CD4-positive, alpha-beta T cell treated with Interleukin-17A for 4 hours (primary cell): ENCODE results near the gene TRIM5.
"Not testable (repeated sequence)": the region's sequence is repeated elsewhere in the genome, so short reads cannot be mapped to it uniquely, and the experiment has no call there.

Experiments
- DNase-seq: peaks from one replicate; pipeline ENCODE4 v3.0.0-alpha.2; 2020; ENCODE audit warnings: mixed read lengths

TRIM5 gene

GRCh38 chr11:5684646-5685362 is at the start of gene TRIM5:
TRIM5 (minus strand) TSS chr11:5685074; CDS start chr11:5680177, 4,897 bp downstream.
- peak; percentile 84 for DNase-seq

GRCh38 chr11:5727691-5728090 is 42.8 kb upstream of the TRIM5 start:
- no peak for DNase-seq

GRCh38 chr11:5726351-5726750 is 41.5 kb upstream of the TRIM5 start:
- DNase-seq: no peak

GRCh38 chr11:5722622-5723021 is 37.7 kb upstream of the TRIM5 start:
- DNase-seq: no peak

DNA sequence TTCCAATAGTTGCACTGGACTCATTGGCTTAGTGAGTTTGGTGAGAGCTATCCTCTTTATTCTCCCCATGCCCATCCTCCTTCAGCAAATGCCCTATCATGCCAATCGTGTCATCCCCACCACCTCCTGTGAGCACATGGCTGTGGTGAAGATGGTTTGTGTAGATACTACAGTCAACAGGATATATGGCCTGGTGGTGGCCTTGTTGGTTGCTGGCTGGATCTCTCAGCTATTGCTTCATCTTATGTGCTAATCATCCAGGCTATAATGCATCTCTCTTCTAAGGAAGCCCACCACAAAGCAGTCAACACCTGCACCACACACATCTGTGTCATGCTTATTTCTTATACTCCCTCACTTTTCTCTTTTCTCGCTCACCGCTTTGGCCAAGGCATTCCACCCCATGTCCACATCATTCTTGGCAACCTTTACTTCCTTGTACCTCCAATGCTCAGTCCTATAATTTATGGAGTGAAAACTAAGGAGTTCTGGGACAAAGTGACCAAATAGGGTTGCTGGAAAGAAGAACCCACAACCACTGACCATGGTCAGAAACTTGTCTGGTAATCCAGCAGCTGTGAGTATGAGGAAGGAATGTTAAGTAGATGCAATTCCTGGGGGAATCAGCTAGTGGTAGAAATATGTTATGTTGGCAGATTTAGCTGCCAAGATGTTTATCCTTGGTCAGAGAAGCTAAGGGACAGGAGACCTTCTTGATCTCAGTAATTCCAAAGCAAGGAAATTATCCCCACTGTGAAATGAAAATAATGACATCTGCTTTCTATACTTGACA is 35.0 kb upstream of the TRIM5 start:
- DNase-seq: no peak

DNA sequence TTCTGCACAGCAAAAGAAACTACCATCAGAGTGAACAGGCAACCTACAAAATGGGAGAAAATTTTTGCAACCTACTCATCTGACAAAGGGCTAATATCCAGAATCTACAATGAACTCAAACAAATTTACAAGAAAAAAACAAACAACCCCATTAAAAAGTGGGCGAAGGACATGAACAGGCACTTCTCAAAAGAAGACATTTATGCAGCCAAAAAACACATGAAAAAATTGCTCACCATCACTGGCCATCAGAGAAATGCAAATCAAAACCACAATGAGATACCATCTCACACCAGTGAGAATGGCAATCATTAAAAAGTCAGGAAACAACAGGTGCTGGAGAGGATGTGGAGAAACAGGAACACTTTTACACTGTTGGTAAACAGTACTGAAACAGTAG is 31.6 kb upstream of the TRIM5 start:
- not testable (repeated sequence) for DNase-seq

- no peak for DNase-seq
Observed at GRCh38 chr11:5713695-5714094, 28.8 kb upstream of the TRIM5 start.

- DNase-seq: no peak
Observed at GRCh38 chr11:5712507-5712906, 27.6 kb upstream of the TRIM5 start.

DNA sequence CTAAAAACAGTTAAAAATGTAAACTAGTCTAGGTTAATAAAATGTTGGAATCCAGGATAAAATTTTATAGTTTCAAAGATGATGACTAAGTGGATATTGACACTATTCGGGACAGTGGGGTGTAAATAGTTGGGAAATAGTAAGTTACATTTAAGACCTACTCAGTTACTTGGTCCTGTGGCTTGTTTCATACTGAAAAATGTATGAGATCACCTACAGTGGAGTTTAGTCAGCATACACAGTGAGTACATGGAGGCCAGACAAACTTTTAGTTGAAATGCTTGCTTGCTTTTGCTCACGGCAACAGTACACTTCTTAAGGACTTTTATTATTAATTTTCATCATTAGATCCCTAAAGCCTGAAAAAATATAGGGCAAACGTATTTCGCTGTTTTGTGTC is 20.8 kb upstream of the TRIM5 start:
- DNase-seq: no peak

GRCh38 chr11:5703741-5704536 is 19.1 kb upstream of the TRIM5 start:
- DNase-seq: no peak

DNA sequence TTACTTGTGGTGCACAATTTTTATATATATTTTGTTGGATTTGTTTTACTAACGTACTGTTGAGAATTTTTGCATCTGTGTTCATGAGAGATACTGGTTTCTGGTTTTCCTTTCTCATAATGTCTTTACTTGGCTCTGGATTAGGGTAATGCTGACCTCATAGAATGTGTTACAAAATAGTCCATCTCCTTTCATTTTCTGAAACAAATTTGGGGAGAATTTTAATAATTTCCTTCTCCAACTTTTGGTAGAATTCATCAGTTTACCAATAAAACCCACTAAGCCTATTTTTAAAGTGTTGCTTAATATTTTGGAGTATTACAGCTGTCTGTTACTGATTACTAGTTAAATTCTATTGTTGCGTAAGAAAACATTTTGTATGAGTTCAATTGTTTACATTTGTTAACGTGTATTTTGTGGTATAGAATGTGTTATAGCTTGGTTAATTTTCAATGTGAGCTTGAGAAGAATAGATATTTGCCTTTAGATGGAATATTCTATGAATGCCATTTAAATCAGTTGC is 16.2 kb upstream of the TRIM5 start:
- no peak for DNase-seq

DNA sequence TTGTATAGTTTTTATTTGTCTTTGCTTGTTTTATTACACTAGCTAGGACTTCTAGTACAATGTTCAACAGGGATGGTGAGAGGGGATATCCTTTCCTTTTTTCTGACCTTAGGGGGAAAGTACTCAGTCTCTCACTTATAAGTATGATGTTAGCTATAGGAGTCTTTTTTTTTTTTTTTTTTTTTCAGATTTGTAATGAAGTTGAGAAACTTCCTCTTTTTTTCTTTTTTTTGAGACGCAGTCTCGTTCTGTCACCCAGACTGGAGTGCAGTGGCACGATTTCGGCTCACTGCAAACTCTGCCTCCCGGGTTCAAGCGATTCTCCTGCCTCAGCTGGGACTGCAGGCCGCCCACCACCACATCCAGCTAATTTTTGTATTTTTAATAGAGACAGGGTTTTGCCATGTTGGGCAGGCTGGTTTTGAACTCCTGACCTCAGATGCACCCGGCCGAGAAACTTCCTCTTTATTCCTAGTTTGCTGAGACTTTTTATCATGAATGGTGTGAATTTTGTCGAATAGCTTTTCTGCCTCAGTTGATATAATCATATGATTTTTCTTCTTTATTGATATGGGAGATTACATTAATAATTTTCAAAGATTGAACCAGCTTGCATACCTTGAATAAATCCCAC is 15.7 kb upstream of the TRIM5 start:
- DNase-seq: no peak

GRCh38 chr11:5698281-5698680 is 13.4 kb upstream of the TRIM5 start:
- no peak for DNase-seq

- no peak for DNase-seq
Observed at GRCh38 chr11:5696210-5696609, 11.3 kb upstream of the TRIM5 start.

DNA sequence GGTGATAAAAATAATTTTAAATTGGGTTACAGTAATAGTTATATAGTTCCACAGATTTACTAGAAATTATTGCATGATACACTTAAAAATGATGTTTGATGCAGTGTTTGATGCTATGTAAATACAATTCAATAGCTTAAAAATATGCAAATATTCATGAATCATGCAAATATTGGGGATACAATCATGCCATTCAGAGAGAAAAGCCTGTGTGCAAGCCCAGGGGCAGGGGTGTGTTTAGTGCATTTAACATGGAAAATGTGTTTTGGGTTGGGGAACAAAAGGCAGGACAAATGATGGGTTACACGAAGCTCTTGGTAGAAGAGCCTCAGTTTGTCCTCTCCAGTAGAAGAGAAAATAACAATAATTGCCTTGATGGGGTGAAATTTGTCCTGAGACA is 10.7 kb upstream of the TRIM5 start:
- no peak for DNase-seq

DNA sequence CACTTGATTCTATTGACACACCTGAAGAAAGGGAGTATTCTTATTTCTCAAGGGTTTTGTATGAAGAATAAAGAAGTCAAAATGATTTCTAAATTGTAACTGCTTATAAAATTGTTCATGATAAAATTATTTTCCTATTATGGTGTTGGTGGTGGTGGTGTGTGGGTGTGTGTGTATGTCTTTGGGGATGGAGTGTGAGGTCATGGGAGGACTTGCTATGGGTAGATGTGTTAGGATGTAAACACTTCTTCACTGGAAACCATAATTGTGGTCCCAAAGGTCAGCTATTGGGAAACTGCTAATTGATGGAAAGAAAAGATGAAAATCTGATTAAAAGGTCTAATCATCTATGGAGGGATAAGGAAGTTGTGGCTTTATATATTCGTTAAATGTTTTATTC is 9.8 kb upstream of the TRIM5 start:
- no peak for DNase-seq

- DNase-seq: no peak
Observed at GRCh38 chr11:5691964-5692361, 7.1 kb upstream of the TRIM5 start.

GRCh38 chr11:5691238-5691963 is 6.5 kb upstream of the TRIM5 start:
- DNase-seq: not testable (repeated sequence)

GRCh38 chr11:5690736-5691135 is 5.9 kb upstream of the TRIM5 start:
- peak; percentile 13 for DNase-seq

DNA sequence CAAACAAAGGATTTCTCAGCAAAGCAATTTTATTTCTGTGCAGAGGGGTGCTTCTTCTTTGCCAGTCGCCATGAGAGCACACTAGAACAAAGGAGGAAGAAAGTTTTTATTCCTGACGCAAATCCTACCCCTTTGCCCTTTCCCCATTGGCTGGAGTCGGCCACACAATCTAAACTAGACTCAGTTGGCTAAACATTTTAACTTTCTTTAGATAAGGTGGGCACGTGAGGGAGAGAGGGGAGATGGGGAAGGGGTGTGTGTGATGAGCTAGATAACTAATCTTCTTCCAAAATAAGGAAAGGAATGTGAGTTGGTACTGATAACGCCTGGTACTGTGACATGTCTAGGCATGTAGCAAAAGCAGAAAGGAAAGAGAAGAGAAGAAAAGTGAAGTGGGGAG is 5.3 kb upstream of the TRIM5 start:
- no peak for DNase-seq

- peak; percentile 59 for DNase-seq
Observed at GRCh38 chr11:5689551-5689983, 4.7 kb upstream of the TRIM5 start, which contains the start of gene TRIM22. TRIM22 (plus strand) TSS chr11:5689790; CDS start chr11:5696233, 6,443 bp downstream.

DNA sequence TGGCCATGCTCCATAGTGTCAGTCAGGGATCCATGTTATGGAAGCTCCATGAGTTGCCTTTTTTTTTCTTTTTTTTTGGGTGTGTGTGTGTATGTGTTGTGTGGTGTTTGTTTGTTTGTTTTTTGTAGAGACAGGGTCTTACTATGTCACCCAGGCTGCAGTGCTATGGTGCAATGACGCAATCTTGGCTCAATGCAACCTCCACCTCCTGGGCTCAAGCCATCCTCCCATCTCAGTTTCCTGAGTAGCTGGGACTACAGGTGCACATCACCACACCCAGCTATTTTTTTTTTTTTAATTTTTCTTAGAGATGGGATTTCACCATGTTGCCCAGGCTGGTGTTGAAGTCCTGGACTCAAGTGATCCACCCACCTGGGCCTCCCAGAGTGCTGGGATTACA is 3.6 kb upstream of the TRIM5 start:
- DNase-seq: no peak
